Measurements from ENCODE around the gene SEMA5A. TPM values are rescaled to one million over a fixed set of nuclear protein-coding genes. Genes with fewer than 3 reads are reported as not detected.

Gene SEMA5A
- total RNA-seq, 2 experiments from 2014 or later = 0.48 to 0.52 TPM

DNA sequence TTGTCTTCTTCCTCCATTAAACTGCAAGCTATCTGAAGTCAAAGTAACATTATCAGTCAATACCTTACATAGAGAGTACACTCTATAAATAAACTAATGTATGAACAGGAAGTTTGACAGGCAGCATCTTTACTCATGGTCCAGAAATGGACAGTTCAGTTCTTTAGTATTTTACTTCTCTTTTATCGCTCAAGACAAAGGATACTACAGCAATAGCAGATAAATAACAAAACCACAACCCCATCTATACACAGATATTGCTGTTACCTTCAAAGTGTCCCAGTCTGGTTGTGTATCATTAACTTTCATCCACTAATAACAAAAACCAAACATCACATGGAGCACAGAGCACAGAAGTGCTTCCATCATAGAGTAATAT is 46.4 kb downstream of the SEMA5A start:
- intact Hi-C loops (cut with micrococcal nuclease) = loop anchor here (2.0 kb wide), 1 partner anchor 137 kb away; no protein-coding TSS in a partner anchor
- Mint-ChIP-seq H3K9me3 (no peaks in the 10 kb centered on the region), H3K36me3 (no peaks in the 10 kb centered on the region), H3K27me3 (no peaks in the 10 kb centered on the region), H3K27ac (no peak overlapping the region), H3K4me3 (no peak overlapping the region), H3K4me1 (ENCODE audit: low read depth) (no peaks in the 10 kb centered on the region)
- no peak for DNase-seq
- ChIA-PET CTCF (interaction anchor here (0.9 kb wide), 1 partner anchor 38 kb away, joined by 3 read pairs; no protein-coding TSS in a partner anchor), POLR2A (no interaction called here)

GRCh38 chr5:9498541-9499497 is 47.1 kb downstream of the SEMA5A start:
- H3K36me3 Mint-ChIP-seq = no peaks in the 10 kb centered on the region
- H3K27me3 Mint-ChIP-seq = no peaks in the 10 kb centered on the region
- ChIA-PET CTCF (interaction anchor here (0.9 kb wide), 1 partner anchor 38 kb away, joined by 3 read pairs; no protein-coding TSS in a partner anchor), POLR2A (no interaction called here)
- no peaks in the 10 kb centered on the region for H3K4me1 Mint-ChIP-seq (ENCODE audit: low read depth)
- no peaks in the 10 kb centered on the region for H3K9me3 Mint-ChIP-seq
- intact Hi-C loops (cut with micrococcal nuclease) = loop anchor here (2.0 kb wide), 1 partner anchor 136 kb away; no protein-coding TSS in a partner anchor
- DNase-seq = peak; percentile 16
- no peak overlapping the region for H3K27ac Mint-ChIP-seq
- no peak overlapping the region for H3K4me3 Mint-ChIP-seq

- DNase-seq = no peak
- H3K9me3 Mint-ChIP-seq = no peaks in the 10 kb centered on the region
- POLR2A ChIA-PET = no interaction called here
- no peak overlapping the region for H3K4me3 Mint-ChIP-seq
- CTCF ChIA-PET = interaction anchor here (0.9 kb wide), 1 partner anchor 9 kb away, joined by 3 read pairs; no protein-coding TSS in a partner anchor
- H3K27ac Mint-ChIP-seq = no peak overlapping the region
- no peaks in the 10 kb centered on the region for H3K4me1 Mint-ChIP-seq (ENCODE audit: low read depth)
- H3K27me3 Mint-ChIP-seq = no peaks in the 10 kb centered on the region
- H3K36me3 Mint-ChIP-seq = no peaks in the 10 kb centered on the region
- intact Hi-C loops (cut with micrococcal nuclease) = no loop called here
These were observed 48.5 kb downstream of the SEMA5A start for GRCh38 chr5:9497347-9497746.

- H3K9me3 Mint-ChIP-seq = no peaks in the 10 kb centered on the region
- no peak overlapping the region for H3K4me3 Mint-ChIP-seq
- H3K27ac Mint-ChIP-seq = no peak overlapping the region
- intact Hi-C loops (cut with micrococcal nuclease) = no loop called here
- ChIA-PET POLR2A (no interaction called here), CTCF (no interaction called here)
- DNase-seq = no peak
- H3K27me3 Mint-ChIP-seq = no peaks in the 10 kb centered on the region
- no peaks in the 10 kb centered on the region for H3K4me1 Mint-ChIP-seq (ENCODE audit: low read depth)
- no peaks in the 10 kb centered on the region for H3K36me3 Mint-ChIP-seq
These were observed 49.1 kb downstream of the SEMA5A start for GRCh38 chr5:9496801-9497200.

GRCh38 chr5:9495121-9495520 is 50.8 kb downstream of the SEMA5A start:
- intact Hi-C loops (cut with micrococcal nuclease) = no loop called here
- Mint-ChIP-seq H3K27me3 (no peaks in the 10 kb centered on the region), H3K27ac (no peak overlapping the region), H3K9me3 (no peaks in the 10 kb centered on the region), H3K4me3 (no peak overlapping the region), H3K4me1 (ENCODE audit: low read depth) (no peaks in the 10 kb centered on the region), H3K36me3 (no peaks in the 10 kb centered on the region)
- ChIA-PET POLR2A (no interaction called here), CTCF (no interaction called here)
- DNase-seq = no peak

DNA sequence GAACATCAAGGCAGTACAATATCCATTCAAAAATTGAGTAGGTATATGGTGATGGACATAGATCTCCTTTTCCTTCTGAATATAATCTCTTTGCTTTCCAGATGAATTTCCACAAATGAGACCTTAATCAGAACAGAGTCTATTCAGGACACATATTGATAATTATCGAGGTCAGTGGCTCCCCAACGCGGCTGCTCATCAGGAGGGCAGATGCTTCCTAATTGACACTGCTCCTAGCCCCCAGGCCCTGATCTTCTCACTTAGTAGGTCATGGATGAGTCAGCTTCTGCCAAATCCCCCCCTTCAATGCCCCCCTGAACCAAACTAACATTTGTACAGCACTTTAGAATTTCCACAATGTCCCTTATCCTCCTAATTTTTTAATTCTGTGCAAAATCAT is 51.6 kb downstream of the SEMA5A start:
- no peak overlapping the region for H3K27ac Mint-ChIP-seq
- H3K36me3 Mint-ChIP-seq = no peaks in the 10 kb centered on the region
- no peak for DNase-seq
- intact Hi-C loops (cut with micrococcal nuclease) = no loop called here
- H3K27me3 Mint-ChIP-seq = no peaks in the 10 kb centered on the region
- POLR2A ChIA-PET = no interaction called here
- no peaks in the 10 kb centered on the region for H3K9me3 Mint-ChIP-seq
- no peaks in the 10 kb centered on the region for H3K4me1 Mint-ChIP-seq (ENCODE audit: low read depth)
- CTCF ChIA-PET = no interaction called here
- H3K4me3 Mint-ChIP-seq = no peak overlapping the region

DNA sequence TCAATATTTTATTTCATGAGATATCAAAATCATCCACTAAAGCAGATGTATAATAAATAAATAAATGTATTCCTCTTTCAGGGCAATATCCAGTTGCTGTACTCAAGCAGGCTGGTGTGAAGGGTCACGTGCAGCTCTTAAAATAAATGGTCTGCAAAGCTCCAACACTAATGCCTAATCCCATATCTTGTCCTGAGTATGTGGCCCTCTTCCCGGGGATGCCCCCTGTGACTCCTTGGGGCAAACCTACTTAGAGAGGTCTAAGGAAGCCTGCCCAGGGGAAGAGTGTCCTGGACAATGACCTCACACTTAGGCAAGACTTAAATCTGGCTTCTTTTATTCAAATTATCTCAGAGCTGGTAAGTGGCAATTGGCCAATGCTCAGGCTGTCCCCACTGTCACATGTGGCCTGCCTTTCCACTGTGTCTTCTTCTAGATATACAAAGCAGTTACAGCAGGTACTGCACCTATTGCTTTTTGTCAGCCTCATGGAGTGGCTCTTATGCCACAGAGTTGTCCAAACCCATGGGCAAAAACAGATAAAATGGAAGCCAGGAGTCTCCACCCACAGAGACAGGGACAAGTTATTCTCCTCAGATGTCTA is 55.3 kb downstream of the SEMA5A start:
- no peaks in the 10 kb centered on the region for H3K36me3 Mint-ChIP-seq
- CTCF ChIA-PET = no interaction called here
- DNase-seq = no peak
- H3K27me3 Mint-ChIP-seq = no peaks in the 10 kb centered on the region
- H3K27ac Mint-ChIP-seq = no peak overlapping the region
- intact Hi-C loops (cut with micrococcal nuclease) = no loop called here
- no peaks in the 10 kb centered on the region for H3K4me1 Mint-ChIP-seq (ENCODE audit: low read depth)
- peaks cover 4% of the 10 kb centered on the region for H3K9me3 Mint-ChIP-seq
- no peak overlapping the region for H3K4me3 Mint-ChIP-seq
- POLR2A ChIA-PET = no interaction called here

DNA sequence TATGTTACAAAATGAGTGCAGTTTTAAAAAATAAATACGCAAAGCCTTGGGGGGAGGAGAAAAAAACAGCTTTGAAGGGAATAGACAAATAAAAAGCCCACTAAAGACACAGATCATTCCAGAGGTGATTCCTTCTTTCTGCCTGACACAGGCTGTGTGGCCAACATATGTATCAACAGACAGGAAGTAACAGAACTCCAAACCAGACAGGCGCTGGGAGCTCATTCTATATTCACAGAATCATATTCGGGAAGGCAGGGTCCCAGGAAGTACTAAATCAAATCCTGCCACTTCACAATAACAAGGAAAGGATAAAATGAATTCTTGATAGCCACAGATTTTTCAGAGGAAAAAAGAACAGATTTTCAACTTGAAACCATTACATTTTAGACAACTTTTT is 62.1 kb downstream of the SEMA5A start:
- Mint-ChIP-seq H3K27ac (no peak overlapping the region), H3K9me3 (peaks cover 12% of the 10 kb centered on the region), H3K4me1 (ENCODE audit: low read depth) (no peaks in the 10 kb centered on the region), H3K27me3 (no peaks in the 10 kb centered on the region), H3K36me3 (no peaks in the 10 kb centered on the region), H3K4me3 (no peak overlapping the region)
- intact Hi-C loops (cut with micrococcal nuclease) = no loop called here
- ChIA-PET CTCF (no interaction called here), POLR2A (no interaction called here)
- DNase-seq = no peak

DNA sequence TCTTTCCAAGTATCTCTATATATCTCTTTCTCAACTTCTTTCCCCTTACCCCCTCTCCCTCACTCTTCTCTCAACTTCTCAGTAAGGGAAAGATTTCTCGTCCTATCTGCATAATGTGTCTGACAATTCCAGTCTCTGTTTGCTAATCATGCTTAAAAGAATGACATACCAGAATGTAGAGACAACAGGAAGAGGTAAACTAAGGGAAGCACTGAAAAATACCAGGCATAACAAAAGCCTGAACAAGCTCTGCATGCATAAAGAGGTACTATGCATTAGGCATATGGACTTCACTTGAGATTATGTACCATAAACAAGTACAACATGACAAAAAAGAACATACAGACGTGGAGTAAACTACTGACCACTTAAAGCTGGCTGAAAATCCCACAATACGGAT is 62.6 kb downstream of the SEMA5A start:
- no peaks in the 10 kb centered on the region for H3K4me1 Mint-ChIP-seq (ENCODE audit: low read depth)
- peaks cover 17% of the 10 kb centered on the region for H3K9me3 Mint-ChIP-seq
- CTCF ChIA-PET = no interaction called here
- intact Hi-C loops (cut with micrococcal nuclease) = no loop called here
- H3K36me3 Mint-ChIP-seq = no peaks in the 10 kb centered on the region
- POLR2A ChIA-PET = no interaction called here
- no peak for DNase-seq
- no peaks in the 10 kb centered on the region for H3K27me3 Mint-ChIP-seq
- H3K4me3 Mint-ChIP-seq = no peak overlapping the region
- no peak overlapping the region for H3K27ac Mint-ChIP-seq

DNA sequence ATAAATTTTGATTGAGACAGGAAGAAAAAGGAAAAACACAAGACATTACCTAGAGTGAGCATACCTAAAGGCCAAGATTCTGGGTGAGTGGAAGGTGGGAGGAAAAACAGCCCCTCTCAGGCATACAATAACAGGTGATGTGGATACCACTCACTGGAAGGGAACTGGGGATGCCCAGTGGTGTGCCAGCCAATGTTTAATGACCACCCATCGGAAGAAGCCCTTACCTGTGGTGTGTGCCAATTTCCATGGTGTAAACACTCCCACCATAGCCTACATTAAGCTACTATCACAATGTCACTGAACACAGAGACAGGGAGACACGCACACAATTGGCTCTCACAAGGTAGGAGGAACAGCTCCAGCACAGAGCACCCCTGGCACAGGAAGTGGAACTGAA is 63.5 kb downstream of the SEMA5A start:
- Mint-ChIP-seq H3K27ac (no peak overlapping the region), H3K4me1 (ENCODE audit: low read depth) (no peaks in the 10 kb centered on the region), H3K4me3 (no peak overlapping the region), H3K9me3 (peaks cover 25% of the 10 kb centered on the region), H3K27me3 (no peaks in the 10 kb centered on the region), H3K36me3 (peaks cover 3% of the 10 kb centered on the region)
- POLR2A ChIA-PET = no interaction called here
- DNase-seq = no peak
- intact Hi-C loops (cut with micrococcal nuclease) = no loop called here
- CTCF ChIA-PET = no interaction called here

DNA sequence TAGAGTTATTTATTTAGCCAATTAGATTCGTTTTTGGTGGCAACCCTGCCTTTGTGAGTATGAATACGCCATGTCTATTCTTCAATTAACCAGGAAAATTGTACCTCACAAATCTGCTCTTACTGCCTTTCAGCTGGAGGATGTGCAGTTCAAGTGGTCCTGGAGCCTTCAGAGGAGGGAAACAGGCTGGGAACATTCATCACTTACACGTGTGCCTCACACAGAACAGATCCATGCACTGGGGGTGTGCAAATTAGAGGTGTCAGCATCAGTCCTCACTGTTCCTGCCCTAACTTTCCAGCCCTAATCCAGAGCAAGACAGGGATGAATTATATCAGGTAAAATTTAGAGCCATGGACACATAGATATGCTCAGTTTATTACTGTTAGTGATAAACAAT is 65.4 kb downstream of the SEMA5A start:
- H3K4me3 Mint-ChIP-seq = no peak overlapping the region
- H3K9me3 Mint-ChIP-seq = peaks cover 31% of the 10 kb centered on the region
- ChIA-PET CTCF (no interaction called here), POLR2A (no interaction called here)
- peaks cover 5% of the 10 kb centered on the region for H3K36me3 Mint-ChIP-seq
- no peaks in the 10 kb centered on the region for H3K4me1 Mint-ChIP-seq (ENCODE audit: low read depth)
- DNase-seq = no peak
- intact Hi-C loops (cut with micrococcal nuclease) = no loop called here
- H3K27me3 Mint-ChIP-seq = no peaks in the 10 kb centered on the region
- H3K27ac Mint-ChIP-seq = no peak overlapping the region

DNA sequence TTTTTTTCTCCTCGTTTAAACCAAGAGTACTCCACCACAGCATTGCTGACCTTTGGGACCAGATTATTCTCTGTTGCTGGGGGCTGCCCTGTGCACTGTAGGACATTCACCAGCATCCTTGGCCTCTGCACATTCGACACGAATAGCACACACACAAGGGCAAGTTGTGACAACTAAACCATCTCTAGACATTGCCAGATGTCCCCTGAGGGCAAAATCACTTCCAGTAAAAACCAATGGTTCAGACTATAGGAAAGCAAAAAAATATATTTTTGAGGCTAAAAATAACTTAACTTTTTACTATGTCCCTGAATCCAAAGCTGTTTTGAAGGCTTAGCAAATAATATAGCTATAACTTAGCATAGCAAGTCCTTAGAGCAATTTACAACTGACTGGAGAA is 65.9 kb downstream of the SEMA5A start:
- Mint-ChIP-seq H3K36me3 (peaks cover 5% of the 10 kb centered on the region), H3K27me3 (no peaks in the 10 kb centered on the region), H3K4me3 (no peak overlapping the region), H3K27ac (no peak overlapping the region), H3K9me3 (peaks cover 31% of the 10 kb centered on the region), H3K4me1 (ENCODE audit: low read depth) (no peaks in the 10 kb centered on the region)
- POLR2A ChIA-PET = no interaction called here
- no peak for DNase-seq
- CTCF ChIA-PET = no interaction called here
- intact Hi-C loops (cut with micrococcal nuclease) = no loop called here

DNA sequence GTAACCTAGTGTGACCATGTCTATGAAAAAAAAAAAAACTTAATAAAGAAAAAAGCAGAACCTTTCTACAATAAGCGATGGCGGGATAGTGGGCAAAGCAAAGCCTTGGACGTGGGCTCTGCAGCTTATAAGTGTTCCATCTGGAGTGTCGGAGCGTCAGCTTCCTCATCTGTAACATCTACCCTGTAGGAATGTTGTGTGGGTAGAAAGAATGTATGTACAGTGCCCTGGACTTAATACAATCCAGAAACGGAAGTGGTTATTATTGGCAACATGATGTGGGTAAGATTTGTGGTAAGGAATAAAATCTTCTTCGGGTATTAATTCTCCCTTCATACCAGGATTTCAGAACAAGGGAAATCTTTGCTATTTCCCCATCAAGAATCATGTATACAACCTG is 66.5 kb downstream of the SEMA5A start:
- Mint-ChIP-seq H3K36me3 (peaks cover 5% of the 10 kb centered on the region), H3K9me3 (peaks cover 31% of the 10 kb centered on the region), H3K4me3 (no peak overlapping the region), H3K4me1 (ENCODE audit: low read depth) (no peaks in the 10 kb centered on the region), H3K27ac (no peak overlapping the region), H3K27me3 (no peaks in the 10 kb centered on the region)
- intact Hi-C loops (cut with micrococcal nuclease) = no loop called here
- POLR2A ChIA-PET = no interaction called here
- DNase-seq = no peak
- CTCF ChIA-PET = no interaction called here
